Stimulated activated CD4-positive, alpha-beta T cell treated with anti-CD3 and anti-CD28 coated beads, Interleukin-1b, Interleukin-23, amount 100 ng/mL, for 24 hours (primary cell): Measurements from ENCODE around the gene TTC29.
"Not testable (repeated sequence)": the region's sequence is repeated elsewhere in the genome, so short reads cannot be mapped to it uniquely, and the experiment has no call there.

Experiments
- DNase-seq, 4 experiments: peaks; one replicate each; pipeline ENCODE4 v3.0.0-alpha.2; 2020; ENCODE audit warnings: low read depth in 4 of 4, low spot score in 1 of 4

TTC29 gene

GRCh38 chr4:146857298-146857697, 88.4 kb downstream of the TTC29 start:
- DNase-seq: no peak

- no peak for DNase-seq
Observed at GRCh38 chr4:146855761-146856160, 89.9 kb downstream of the TTC29 start.

DNA sequence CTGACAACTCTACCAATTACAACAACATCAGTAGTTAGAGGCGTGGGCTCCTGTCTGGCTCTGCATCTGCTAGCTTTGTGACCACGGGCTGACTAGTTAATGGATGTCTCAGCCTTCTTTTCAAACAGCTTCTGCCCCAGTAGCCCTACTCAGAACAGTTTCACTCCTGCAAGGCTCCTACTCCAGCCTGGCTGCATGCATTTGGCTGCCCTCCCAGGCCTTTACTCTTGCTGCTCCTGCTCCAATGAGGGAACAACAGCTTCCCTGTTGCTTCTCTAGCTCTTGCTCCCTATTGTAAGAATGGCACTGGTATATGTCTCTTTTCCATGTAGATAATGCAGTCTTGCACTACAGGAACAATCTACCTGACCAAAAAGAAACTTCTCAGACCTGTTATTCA, 93.3 kb downstream of the TTC29 start:
- DNase-seq: no peak

DNA sequence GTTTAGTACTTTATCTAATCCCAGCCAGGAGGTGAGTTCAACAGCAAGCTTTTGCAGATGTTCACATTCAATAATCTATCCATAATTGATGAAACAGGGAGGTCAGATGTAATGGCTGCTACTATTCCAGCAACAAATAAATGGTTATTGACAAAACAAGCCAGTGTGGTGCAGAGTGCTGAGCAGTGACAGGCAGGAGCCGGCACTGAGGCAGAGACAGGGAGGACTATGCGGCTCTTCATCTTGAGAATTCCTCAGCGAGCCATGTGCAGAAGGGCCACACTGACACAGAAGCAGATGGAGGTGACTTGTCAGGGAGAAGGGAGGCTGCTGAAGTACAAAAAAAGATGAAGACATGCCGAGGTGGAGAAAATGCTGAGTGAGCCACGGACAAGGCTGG, 98.3 kb downstream of the TTC29 start:
- no peak for DNase-seq

- no peak for DNase-seq
Observed at GRCh38 chr4:146846882-146847281, 98.8 kb downstream of the TTC29 start.

- DNase-seq: no peak
Observed at GRCh38 chr4:146844761-146845160, 100.9 kb downstream of the TTC29 start.

DNA sequence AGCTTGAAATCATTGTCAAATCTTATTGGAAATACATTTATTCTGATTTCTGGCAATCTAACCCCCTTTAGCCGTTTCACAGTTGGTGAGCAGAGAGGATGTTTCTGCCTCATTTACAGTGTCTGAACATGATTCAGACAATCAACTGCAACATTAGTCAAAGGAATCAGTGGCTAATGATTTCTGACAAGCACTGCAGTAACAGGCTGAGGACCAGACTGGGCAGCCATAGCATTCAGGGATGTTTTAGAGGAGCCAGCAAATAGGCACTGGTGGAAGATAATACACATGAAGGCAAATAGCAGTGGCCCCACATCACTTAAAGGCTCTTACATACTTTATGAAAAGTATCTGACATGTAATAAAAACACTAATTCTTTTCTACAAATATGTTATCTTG, 102.8 kb downstream of the TTC29 start:
- no peak for DNase-seq

- no peak for DNase-seq
Observed at GRCh38 chr4:146840731-146841130, 104.9 kb downstream of the TTC29 start.

GRCh38 chr4:146835096-146835495, 110.6 kb downstream of the TTC29 start:
- DNase-seq: no peak

GRCh38 chr4:146834263-146835034, 111.2 kb downstream of the TTC29 start:
- no peak for DNase-seq

DNA sequence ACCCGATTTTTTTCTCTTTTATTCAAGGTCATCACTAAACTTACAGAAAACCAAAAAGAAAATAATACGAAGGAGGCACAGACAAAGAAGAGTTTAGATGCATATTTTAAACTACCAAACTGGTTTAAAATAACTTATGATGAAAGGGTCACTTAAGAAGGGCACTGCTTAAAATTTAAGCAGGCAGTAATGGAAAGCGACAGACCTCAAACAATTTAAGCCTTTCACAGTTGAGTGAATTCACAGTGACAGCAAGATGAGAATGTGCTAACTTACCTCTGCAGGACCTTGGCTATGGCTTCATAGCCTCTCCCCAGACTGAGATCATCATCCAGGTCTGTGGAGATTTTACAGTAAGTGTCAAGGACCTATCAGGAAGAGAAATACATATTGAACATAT, 112.1 kb downstream of the TTC29 start:
- no peak for DNase-seq

DNA sequence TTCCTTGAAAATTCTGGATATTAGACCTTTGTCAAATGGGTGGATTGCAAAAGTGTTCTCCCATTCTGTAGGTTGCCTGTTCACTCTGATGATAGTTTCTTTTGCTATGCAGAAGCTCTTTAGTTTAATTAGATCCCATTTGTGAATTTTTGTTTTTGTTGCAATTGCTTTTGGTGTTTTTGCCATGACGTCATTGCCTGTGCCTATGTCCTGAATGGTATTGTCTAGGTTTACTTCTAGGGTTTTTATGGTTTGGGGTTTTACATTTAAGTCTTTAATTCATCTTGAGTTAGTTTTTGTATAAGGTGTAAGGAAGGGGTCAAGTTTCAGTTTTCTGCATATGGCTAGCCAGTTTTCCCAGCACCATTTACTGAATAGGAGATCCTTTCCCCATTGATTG, 122.7 kb downstream of the TTC29 start:
- not testable (repeated sequence) for DNase-seq

- no peak for DNase-seq
Observed at GRCh38 chr4:146814750-146815149, 130.9 kb downstream of the TTC29 start.

DNA sequence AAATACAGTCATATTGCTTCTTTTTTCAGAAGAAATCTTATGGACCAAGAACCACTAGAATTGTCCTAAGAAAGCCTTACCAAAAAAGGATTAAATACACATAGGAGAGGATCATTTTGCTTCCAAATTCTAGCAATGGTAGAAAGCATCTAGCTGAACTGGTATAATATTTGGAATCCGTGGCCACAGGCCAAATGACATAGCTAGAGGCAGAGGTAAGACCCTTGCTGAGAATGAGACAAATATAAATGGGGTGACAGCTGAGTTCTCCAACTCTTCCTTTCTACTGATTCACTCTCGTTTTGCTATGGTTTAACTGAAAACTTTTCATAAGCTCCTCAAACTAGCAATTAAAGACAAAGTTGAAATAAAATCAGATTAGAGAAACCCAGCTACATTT, 150.0 kb downstream of the TTC29 start:
- no peak for DNase-seq

DNA sequence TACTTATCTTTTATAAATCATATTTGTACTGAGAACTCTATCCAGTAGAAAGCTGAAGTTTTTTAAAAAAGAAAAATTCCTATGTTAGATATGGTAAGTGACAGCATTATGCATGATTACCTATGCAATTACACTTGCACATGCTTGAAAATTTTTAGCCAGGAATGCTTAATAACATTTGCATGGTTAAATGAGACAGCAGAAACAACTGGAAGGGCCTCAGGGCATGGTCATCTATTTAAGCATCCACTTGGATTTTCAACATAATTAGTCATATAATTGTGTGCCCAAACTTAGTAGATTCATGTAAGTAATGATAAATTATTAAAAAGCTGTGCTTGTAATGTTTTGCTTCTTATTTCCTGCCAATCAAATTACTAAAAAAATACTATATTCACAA, 151.9 kb downstream of the TTC29 start:
- no peak for DNase-seq

DNA sequence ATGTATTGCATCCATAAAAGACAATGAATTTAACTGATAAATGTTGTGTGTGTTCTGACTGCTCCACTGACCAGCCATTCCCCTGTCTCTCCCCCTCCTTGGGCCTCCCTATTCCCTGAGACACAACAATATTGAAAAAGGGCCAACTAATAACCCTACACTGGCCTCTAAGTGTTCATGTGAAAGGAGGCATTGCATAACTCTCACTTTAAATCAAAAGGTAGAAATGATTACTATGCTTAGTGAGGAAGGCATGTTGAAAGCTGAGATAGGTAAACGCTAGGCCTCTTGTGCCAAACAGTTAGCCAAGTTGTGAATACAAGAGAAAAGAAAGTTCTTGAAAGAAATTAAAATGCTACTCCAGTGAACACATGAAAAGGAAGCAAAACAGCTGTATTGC, 154.2 kb downstream of the TTC29 start:
- DNase-seq: no peak

- no peak for DNase-seq
Observed at GRCh38 chr4:146790515-146790914, 155.1 kb downstream of the TTC29 start.

GRCh38 chr4:146787731-146788130, 157.9 kb downstream of the TTC29 start:
- DNase-seq: no peak

DNA sequence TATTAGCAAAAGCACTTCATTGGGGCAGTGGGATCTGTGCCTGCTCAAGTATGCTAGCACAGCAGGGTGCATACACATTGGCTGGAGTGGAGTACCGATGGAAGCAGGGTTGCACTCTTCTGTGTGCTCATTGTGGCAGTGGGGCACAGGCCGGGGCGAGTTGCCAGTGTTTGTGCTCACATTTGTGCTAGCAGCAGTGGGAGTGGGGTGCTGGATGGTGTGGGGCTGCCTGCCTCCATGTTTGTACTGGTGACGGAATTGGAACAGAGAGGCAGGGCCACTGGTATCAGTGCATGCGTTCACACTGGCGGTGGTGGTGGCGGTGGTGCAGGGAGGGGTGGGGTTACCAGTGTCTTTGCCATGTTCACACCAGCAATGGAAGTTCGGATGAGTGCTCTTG, 169.0 kb downstream of the TTC29 start:
- DNase-seq: no peak

GRCh38 chr4:146763560-146763959, 182.1 kb downstream of the TTC29 start:
- no peak for DNase-seq

DNA sequence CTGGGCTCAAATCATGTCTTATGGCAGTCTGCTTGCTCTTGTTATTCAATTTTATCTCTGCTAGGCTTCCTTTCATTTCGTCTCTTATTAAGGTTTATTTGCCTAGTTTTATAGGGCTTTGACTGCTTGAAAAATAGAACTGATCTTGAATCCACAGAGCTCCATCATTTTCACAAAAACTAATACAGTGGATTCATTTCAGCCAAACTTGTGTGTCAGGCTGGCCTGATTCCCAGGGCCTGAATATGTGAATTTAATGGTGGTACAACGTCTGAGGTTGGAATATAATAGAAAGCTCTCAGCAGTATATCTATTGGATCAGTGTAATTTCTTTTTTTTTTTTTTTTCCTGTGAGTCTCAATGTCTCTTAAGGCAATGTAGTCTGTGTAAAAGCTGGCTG, 183.6 kb downstream of the TTC29 start:
- no peak for DNase-seq

- no peak for DNase-seq
Observed at GRCh38 chr4:146742416-146742815, 203.2 kb downstream of the TTC29 start.

- no peak for DNase-seq
Observed at GRCh38 chr4:146739182-146739581, 206.5 kb downstream of the TTC29 start.
